MM.1S (cell line): ENCODE results near the gene ARMC9.

Source experiments
- CTCF ChIP-seq: fragments of 300-600 bp; sonication (generic); IDR thresholded peaks from 2 replicates; pipeline ENCODE4 v1.5.1; 2016; ENCODE audit warnings: antibody characterized with exemption, low read length, mixed read lengths
- EZH2 ChIP-seq: fragments of 300-600 bp; sonication (generic); optimal IDR thresholded peaks from 2 replicates; pipeline ENCODE3; 2017; ENCODE audit warnings: low read depth, mild to moderate bottlenecking, antibody characterized with exemption, low read length, mixed read lengths
- EZH2phosphoT487 ChIP-seq: fragments of 300-600 bp; sonication (generic); IDR thresholded peaks from 2 replicates; pipeline ENCODE4 v1.6.1; 2018; ENCODE audit warnings: antibody characterized with exemption, low read length

GRCh38 chr2:231384109-231384435 is 185.6 kb downstream of the ARMC9 start:
- TF ChIP-seq CTCF: no peak
- no peak for TF ChIP-seq EZH2
- no peak for TF ChIP-seq EZH2phosphoT487
